Endodermal cell (in vitro differentiated cells): Measurements from ENCODE around the gene SH3PXD2A. TPM values are rescaled to one million over a fixed set of nuclear protein-coding genes. Genes with fewer than 3 reads are reported as not detected.

Experiments
- DNase-seq: peaks from one replicate; pipeline ENCODE4 v3.0.0-alpha.2; 2017
- H3K27ac ChIP-seq: 2 replicates; pipeline ENCODE4 v1.5.1; 2013; ENCODE audit warnings: mild to moderate bottlenecking, low read depth, low read length, moderate library complexity
- H3K27me3 ChIP-seq: 2 replicates; pipeline ENCODE4 v1.6.1; 2013; ENCODE audit warnings: mild to moderate bottlenecking, low read length, moderate library complexity; ENCODE audit not compliant: insufficient read depth, control insufficient read depth, poor library complexity, severe bottlenecking
- H3K36me3 ChIP-seq: 2 replicates; pipeline ENCODE4 v1.7.0; 2013; ENCODE audit warnings: mild to moderate bottlenecking, low read length, moderate library complexity; ENCODE audit not compliant: control insufficient read depth, insufficient read depth
- H3K4me1 ChIP-seq: one replicate; pipeline ENCODE4 v1.7.0; 2013; ENCODE audit warnings: low read length; ENCODE audit not compliant: control insufficient read depth, insufficient read depth
- H3K4me3 ChIP-seq: 2 replicates; pipeline ENCODE4 v1.5.1; 2013; ENCODE audit warnings: mild to moderate bottlenecking, low read length, moderate library complexity
- H3K9ac ChIP-seq: 2 replicates; pipeline ENCODE4 v1.6.1; 2013; ENCODE audit warnings: mild to moderate bottlenecking, low read length, moderate library complexity; ENCODE audit not compliant: poor library complexity, severe bottlenecking; ENCODE audit errors: extremely low read depth
- H3K9me3 ChIP-seq: 2 replicates; pipeline ENCODE4 v1.6.1; 2013; ENCODE audit warnings: mild to moderate bottlenecking, low read length, moderate library complexity; ENCODE audit not compliant: control insufficient read depth
- H3K27ac Mint-ChIP-seq: 2 replicates; pipeline ENCODE4 v1.8.0; 2020; ENCODE audit warnings: mixed read lengths
- H3K27me3 Mint-ChIP-seq: 2 replicates; pipeline ENCODE4 v1.8.0; 2021; ENCODE audit warnings: mild to moderate bottlenecking, mixed read lengths; ENCODE audit not compliant: insufficient read depth
- H3K36me3 Mint-ChIP-seq: 2 replicates; pipeline ENCODE4 v1.8.0; 2020; ENCODE audit warnings: low read depth, mixed read lengths
- H3K4me1 Mint-ChIP-seq: 2 replicates; pipeline ENCODE4 v1.8.0; 2020; ENCODE audit warnings: mixed read lengths
- H3K4me3 Mint-ChIP-seq: 2 replicates; pipeline ENCODE4 v1.8.0; 2020; ENCODE audit warnings: mild to moderate bottlenecking, moderate library complexity, mixed read lengths
- H3K9me3 Mint-ChIP-seq: 2 replicates; pipeline ENCODE4 v1.8.0; 2020; ENCODE audit warnings: mild to moderate bottlenecking, mixed read lengths
- CTCF ChIP-seq: fragments of 200-600 bp; sonication (generic); conservative IDR thresholded peaks from 2 replicates; pipeline ENCODE4 v1.5.0; 2021; ENCODE audit warnings: antibody characterized with exemption, mild to moderate bottlenecking
- WGBS, 2 experiments: methylation state at CpG; one replicate each; pipeline versions ENCODE4 v1.1.5 to v1.1.7; 2013; ENCODE audit warnings: missing lambda C conversion rate in 2 of 2, mixed read lengths in 1 of 2; ENCODE audit not compliant: insufficient coverage in 1 of 2, insufficient read length in 1 of 2; 5-methylcytosine and 5-hydroxymethylcytosine counted together
- total RNA-seq, 2 donors: library from RNA; stranded (reverse); fragmentation: NEBNext Ultra II Directional in 1 of 2; extraction: Animal tissue kit (Norgen Biotek cat#: 25700) in 1 of 2; gene quantifications; 2 replicates in 1 of 2; 3 replicates in 1 of 2; pipeline ENCODE4 v1.2.1, GENCODE V29; 2021

The SH3PXD2A gene
- total RNA-seq, 2 donors from 2014 or later: 15.7 to 22.6 TPM

DNA sequence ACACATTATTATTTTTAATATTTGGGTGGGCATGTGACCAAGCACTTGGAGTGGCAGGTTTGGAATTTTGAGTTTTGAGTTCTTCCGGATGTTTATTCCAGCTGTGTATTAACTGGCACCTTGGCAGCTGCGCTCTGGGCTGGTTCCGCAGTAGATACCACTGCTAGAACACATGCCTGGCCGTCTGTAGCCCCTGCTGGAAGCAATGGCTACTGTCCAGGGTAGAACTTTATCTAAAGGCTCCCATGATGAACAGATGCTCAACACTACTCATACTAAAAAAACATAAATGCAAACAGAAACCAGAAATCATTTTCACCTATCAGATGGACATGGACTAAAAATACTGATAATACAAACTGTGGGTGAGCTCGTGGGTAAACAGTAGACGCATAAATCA, 19.4 kb upstream of the SH3PXD2A start:
- H3K4me3 ChIP-seq: no peak overlapping the region
- H3K36me3 ChIP-seq: no peaks in the 10 kb centered on the region
- Mint-ChIP-seq H3K4me1 (peaks cover 3% of the 10 kb centered on the region), H3K9me3 (no peaks in the 10 kb centered on the region), H3K27ac (no peak overlapping the region), H3K27me3 (no peaks in the 10 kb centered on the region), H3K36me3 (peaks cover 8% of the 10 kb centered on the region), H3K4me3 (no peak overlapping the region)
- H3K4me1 ChIP-seq: no peaks in the 10 kb centered on the region
- no peak overlapping the region for H3K27ac ChIP-seq
- H3K27me3 ChIP-seq: no peaks in the 10 kb centered on the region
- TF ChIP-seq CTCF: peak; percentile 45
- WGBS, 2 experiments: 79 to 92% methylated on average over 4 to 6 of the region's 6 CpGs
- DNase-seq: no peak
- no peak overlapping the region for H3K9ac ChIP-seq
- H3K9me3 ChIP-seq: no peaks in the 10 kb centered on the region

- no peak for DNase-seq
- Mint-ChIP-seq H3K36me3 (no peaks in the 10 kb centered on the region), H3K4me3 (no peak overlapping the region), H3K27ac (no peak overlapping the region), H3K4me1 (peaks cover 3% of the 10 kb centered on the region), H3K9me3 (no peaks in the 10 kb centered on the region), H3K27me3 (no peaks in the 10 kb centered on the region)
- H3K36me3 ChIP-seq: no peaks in the 10 kb centered on the region
- H3K4me1 ChIP-seq: no peaks in the 10 kb centered on the region
- no peak overlapping the region for H3K27ac ChIP-seq
- H3K4me3 ChIP-seq: no peak overlapping the region
- H3K27me3 ChIP-seq: no peaks in the 10 kb centered on the region
- no peak for TF ChIP-seq CTCF
- no peaks in the 10 kb centered on the region for H3K9me3 ChIP-seq
- no peak overlapping the region for H3K9ac ChIP-seq
- WGBS, 2 experiments: 90 to 94% methylated on average over 10 to 16 of the region's 16 CpGs
Measured at GRCh38 chr10:103872137-103872931, 17.0 kb upstream of the SH3PXD2A start.

DNA sequence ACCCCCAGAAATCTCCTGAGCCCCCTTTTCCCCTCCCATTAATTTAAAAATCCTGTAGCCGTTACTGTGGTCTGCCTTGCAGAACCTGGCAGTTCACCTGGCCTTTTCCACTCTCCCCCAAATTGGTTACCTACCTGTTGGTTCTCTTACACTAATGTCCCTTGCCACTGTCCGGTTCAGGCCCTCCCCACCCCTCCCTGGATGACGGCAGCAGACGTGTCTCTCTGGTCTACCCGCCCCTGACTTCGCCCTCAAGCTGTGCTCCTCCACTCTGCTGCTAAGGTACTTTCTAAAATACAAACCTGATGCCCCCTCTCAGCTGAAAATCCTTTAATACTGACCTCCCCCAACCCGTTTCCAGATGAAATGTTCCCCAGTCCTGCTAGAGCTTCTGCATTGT, 15.6 kb upstream of the SH3PXD2A start:
- no peak overlapping the region for H3K27ac ChIP-seq
- H3K4me1 ChIP-seq: no peaks in the 10 kb centered on the region
- H3K27me3 ChIP-seq: no peaks in the 10 kb centered on the region
- Mint-ChIP-seq H3K27ac (no peak overlapping the region), H3K4me1 (peaks cover 3% of the 10 kb centered on the region), H3K9me3 (peaks cover 7% of the 10 kb centered on the region), H3K36me3 (no peaks in the 10 kb centered on the region), H3K4me3 (no peak overlapping the region), H3K27me3 (no peaks in the 10 kb centered on the region)
- WGBS, 2 experiments: 83 to 85% methylated on average over 3 to 7 of the region's 7 CpGs
- no peak overlapping the region for H3K4me3 ChIP-seq
- peaks cover 2% of the 10 kb centered on the region for H3K9me3 ChIP-seq
- no peak for DNase-seq
- no peak overlapping the region for H3K9ac ChIP-seq
- TF ChIP-seq CTCF: no peak
- no peaks in the 10 kb centered on the region for H3K36me3 ChIP-seq
